Right renal pelvis (tissue), 4 donors: Measurements from ENCODE around the gene TNFSF18. TPM values are rescaled to one million over a fixed set of nuclear protein-coding genes. Genes with fewer than 3 reads are reported as not detected.

Source experiments
- DNase-seq, 4 donors: peaks; one replicate each; pipeline ENCODE4 v3.0.0-alpha.2; 2013; ENCODE audit warnings: low read depth in 4 of 4, low spot score in 3 of 4, missing footprints in 1 of 4
- polyA plus RNA-seq, 4 donors: library from polyadenylated mRNA; unstranded; fragments of 120-200 nt; gene quantifications; one replicate each; pipeline ENCODE4 v1.2.1, GENCODE V29; 2013; ENCODE audit not compliant: insufficient read length in 4 of 4

The TNFSF18 gene
- polyA plus RNA-seq, 4 donors: 0.10 to 0.30 (median 0.20) TPM

DNA sequence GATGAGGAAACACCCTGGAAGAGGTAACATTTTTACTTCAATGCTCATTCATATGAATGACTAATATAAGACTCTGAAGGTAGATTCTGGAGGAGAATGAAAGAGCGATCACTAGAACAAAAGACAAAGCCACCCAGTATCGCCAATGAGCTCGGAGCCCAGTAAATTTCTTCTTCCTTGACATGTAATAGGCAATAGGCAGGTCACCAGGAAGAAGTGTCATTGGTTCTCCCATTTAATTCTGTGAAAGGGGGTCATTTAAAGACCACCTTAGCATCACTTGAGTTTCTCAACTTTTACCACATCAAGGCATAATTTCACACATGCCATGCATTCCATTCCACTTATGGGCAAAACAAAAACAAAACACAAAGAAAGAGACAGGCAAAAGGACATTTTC is 7.9 kb downstream of the TNFSF18 start:
- DNase-seq: no peak

- no peak for DNase-seq
Measured at GRCh38 chr1:173039626-173040025, 11.1 kb downstream of the TNFSF18 start.

- DNase-seq: no peak
Measured at GRCh38 chr1:173038875-173039554, 11.7 kb downstream of the TNFSF18 start.

GRCh38 chr1:173024543-173024942 is 26.2 kb downstream of the TNFSF18 start:
- DNase-seq: no peak

GRCh38 chr1:173023343-173023742 is 27.4 kb downstream of the TNFSF18 start:
- DNase-seq: no peak

GRCh38 chr1:173020138-173020750 is 30.5 kb downstream of the TNFSF18 start:
- no peak for DNase-seq

GRCh38 chr1:173017792-173018191 is 32.9 kb downstream of the TNFSF18 start:
- no peak for DNase-seq

DNA sequence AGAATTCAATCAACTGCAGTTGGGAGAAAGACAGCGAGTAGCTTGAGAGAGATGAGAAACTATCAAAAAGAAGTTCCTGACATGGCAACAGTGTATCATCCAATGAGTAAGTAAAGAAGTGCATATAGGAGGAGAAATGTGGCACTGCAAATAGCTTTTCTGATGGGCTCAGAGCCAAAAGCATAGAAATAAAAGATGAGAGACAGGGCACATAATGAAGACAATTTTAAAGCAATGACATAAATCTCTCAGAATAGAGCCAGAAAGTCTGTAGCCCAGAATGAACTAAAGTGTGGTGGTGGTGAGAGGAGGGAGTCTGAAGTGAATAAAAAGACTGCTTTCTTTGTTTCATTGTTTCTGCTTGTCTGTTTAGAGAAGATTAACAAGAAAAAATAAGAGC is 34.3 kb downstream of the TNFSF18 start:
- DNase-seq: no peak

- DNase-seq: no peak
Measured at GRCh38 chr1:173015629-173016028, 35.1 kb downstream of the TNFSF18 start.

GRCh38 chr1:173014160-173014559 is 36.6 kb downstream of the TNFSF18 start:
- DNase-seq: no peak

- no peak for DNase-seq
Measured at GRCh38 chr1:173012126-173012525, 38.6 kb downstream of the TNFSF18 start.

- DNase-seq: no peak
Measured at GRCh38 chr1:173009597-173009996, 41.1 kb downstream of the TNFSF18 start.

DNA sequence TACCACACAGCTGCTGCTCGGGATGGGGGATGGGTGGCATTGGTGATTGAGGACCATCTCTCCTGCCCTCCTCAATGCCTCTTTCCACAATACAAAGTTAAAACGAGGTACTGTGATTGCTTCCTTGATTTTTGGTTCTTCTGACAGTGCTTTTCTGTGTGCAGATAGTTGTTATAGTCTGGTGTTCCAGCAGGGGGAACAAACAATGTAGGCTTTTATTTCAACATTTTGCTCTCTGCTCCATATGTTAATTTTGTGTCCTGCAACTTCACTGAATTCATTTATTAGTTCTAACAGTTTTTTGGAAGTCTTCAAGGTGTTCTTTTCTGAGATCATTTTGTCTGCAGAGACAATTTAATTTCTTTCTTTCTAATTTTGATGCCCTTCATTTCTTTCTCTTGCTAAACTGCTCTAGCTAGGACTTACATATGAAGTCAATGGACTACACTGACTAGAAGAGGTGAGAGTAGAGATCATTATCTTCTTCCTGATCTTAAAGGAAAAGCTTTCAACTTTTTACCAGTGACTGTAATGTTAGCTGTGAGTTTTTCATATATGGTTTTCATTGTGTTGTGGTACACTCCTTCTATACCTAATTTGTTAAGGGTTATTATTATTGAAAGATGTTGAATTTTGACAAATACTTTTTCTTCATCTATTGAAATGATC is 45.4 kb downstream of the TNFSF18 start:
- no peak for DNase-seq

DNA sequence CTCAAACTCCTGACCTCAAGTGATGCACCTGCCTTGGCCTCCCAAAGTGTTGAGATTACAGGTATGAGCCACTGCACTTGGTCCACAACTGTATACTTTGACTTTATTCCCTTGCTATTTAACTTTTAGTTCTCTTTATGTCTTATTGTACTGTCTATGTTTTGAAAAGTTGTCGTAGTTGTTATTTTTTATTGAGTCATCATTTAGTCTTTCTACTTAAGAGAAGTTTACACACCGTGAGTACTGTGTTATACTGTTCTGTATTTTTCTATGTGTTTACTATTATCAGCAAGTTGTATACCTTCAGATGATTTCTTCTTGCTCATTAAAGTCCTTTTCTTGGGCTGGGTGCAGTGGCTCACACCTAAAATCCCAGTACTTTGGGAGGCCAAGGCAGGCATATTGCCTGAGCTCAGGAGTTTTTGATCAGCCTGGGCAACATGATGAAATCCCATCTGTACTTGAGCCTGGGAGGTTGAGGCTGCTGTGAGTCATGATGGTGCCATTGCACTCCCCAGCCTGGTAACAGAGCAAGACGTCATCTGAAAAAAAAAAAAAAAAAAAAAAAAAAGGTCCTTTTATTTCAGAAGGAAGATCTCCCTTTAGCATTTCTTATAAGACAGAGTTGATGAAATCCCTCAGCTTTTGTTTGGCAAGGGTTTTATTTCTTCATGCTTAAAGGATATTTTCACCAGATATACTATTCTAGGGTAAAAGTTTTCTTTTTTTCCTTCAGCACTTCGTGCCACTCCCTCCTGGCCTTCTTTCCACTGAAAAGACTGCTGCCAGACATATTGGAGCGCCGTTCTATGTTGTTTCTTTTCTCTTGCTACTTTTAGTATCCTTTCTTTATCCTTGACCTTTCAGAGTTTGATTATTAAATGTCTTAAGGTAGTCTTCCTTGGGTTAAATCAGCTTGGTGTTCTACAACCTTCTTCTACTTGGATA is 47.6 kb downstream of the TNFSF18 start:
- no peak for DNase-seq

DNA sequence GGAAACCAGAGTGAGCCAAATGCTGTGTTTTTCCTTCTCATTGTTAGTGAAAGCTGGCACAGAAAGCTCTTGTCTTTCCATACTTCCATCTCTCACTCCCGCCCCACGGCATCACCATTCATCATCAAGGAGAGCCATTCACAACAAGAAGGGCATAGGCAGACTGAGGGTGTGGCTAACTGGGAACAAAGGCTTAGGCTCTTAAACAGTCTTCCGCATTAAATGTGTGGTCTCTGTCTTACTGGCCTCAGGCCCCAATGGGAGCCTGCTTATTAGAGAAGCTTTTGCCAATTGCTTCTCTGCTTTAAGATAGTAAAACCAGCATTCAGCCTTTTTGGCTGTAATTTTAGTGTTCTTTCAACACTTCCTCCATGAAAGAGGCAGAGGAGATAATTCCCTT is 51.4 kb downstream of the TNFSF18 start:
- no peak for DNase-seq

GRCh38 chr1:172997941-172998361 is 52.8 kb downstream of the TNFSF18 start:
- DNase-seq: no peak

DNA sequence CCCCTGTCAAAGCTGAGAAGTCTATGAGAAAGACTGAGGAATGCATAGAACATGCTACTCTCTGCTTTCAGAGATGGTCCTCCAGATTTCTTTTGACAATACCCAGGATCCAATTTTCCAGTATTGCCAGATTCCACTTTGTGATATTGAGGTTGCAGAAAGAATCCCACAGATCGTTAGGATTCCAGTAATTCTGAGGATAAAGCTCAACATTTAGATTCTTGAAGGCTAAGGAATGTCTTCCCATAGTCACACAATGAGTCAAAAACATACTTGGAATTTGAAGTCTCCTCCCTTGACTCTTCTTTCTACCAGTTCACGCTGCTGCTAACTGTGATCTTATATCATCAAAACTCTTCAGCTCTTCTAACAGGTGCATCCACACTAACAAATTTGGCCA is 57.1 kb downstream of the TNFSF18 start:
- no peak for DNase-seq

DNA sequence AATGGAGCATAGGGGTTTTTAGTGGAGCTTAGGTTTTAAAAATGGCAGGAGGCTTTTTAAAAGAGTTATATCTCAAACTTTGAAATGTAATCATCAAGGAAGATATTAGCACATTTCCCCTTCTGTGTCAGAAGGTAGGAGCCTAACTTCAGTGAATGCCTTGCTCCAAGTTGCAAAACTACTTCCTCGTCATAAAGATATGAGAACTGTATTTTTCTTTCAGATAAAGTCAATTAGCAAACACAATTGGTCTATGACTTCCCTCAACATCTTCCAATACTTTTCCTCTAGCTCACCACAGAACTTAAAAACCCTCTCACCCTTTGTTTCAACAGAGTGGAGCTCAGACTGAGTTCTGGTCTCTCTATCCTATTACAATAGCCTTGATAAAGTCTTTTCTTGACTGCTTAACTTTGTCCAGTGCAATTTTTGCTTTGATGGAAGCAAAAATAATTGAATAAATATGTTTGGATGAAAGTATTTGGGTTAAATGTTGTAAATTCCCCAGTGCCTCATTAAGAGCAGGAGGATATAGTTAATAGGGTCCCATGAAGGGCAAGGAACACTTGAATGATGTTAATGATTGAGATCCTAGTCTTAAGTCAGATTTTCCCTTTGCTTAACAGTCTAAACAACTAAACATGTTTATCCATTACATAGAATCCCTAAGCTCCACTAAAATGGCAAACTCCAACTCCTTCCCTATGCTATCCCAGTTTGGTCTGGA is 58.9 kb downstream of the TNFSF18 start:
- no peak for DNase-seq

DNA sequence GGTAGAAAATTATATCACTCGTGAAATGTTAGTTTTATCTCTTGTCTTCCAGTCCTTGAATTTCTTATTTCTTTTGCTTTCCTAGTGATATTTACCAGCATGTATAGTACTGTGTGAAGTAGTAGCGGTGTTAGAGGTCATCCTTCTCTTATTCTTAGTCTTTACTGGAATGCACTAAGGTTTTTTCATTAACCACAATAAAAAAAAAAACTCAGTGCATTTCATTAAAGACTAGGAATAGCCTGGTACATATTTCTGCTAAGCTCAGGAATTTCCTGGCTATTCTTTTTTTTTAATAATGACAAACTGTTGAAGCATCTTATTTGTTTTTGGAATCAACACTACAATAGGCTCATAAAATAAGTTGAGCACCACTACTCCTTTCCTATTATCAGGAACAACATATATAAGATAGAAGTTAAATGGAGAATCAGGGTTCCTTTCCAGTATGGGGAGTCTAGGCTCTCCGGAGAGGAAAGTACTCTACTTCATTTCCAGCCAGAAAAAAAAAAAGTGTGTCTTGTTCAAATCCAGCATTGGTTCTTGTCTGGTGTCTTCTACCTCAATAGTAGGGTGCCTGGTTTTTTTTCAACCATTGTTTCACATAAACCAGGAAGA is 60.0 kb downstream of the TNFSF18 start:
- DNase-seq: no peak
